Esophagus squamous epithelium (tissue), 5 donors: ENCODE measurements around the gene NEU4. TPM values are rescaled to one million over a fixed set of nuclear protein-coding genes. Genes with fewer than 3 reads are reported as not detected.

Source experiments
- DNase-seq: peaks from one replicate; lab custom pipeline; 2025; lab: John Stamatoyannopoulos, UW
- H3K27ac ChIP-seq, 4 donors: fragments of 200-600 bp; sonication (generic); one replicate each; pipeline ENCODE4 v1.5.1; 2016 to 2019; ENCODE audit warnings: mild to moderate bottlenecking in 1 of 4
- H3K27me3 ChIP-seq, 4 donors: fragments of 200-600 bp; sonication (generic); 1 replicate in 3 of 4; 2 replicates in 1 of 4; pipeline versions ENCODE4 v1.5.1 to v1.6.0; 2017 to 2021; ENCODE audit warnings: antibody characterized with exemption in 1 of 4
- H3K36me3 ChIP-seq, 3 donors: fragments of 200-600 bp; sonication (generic); one replicate each; pipeline ENCODE4 v1.5.1; 2016 to 2019
- H3K4me1 ChIP-seq, 3 donors: fragments of 200-600 bp; sonication (generic); one replicate each; pipeline ENCODE4 v1.5.1; 2017 to 2019
- H3K4me3 ChIP-seq, 4 donors: fragments of 200-600 bp; sonication (generic); 1 replicate in 3 of 4; 2 replicates in 1 of 4; pipeline ENCODE4 v1.5.1; 2016 to 2019; ENCODE audit warnings: mild to moderate bottlenecking in 2 of 4, moderate library complexity in 1 of 4
- H3K9me3 ChIP-seq, 3 donors: fragments of 200-600 bp; sonication (generic); one replicate each; pipeline ENCODE4 v1.5.1; 2016 to 2019
- CTCF ChIP-seq, 6 experiments: fragments of 450-650 bp in 4 of 6; fragments of 200-600 bp in 2 of 6; sonication (generic) in 2 of 6; IDR thresholded peaks; one replicate each; pipeline ENCODE4 v1.5.1; 2016 to 2019; ENCODE audit warnings: antibody characterized with exemption in 6 of 6, mild to moderate bottlenecking in 4 of 6, moderate library complexity in 4 of 6
- POLR2A ChIP-seq, 4 donors: fragments of 450-650 bp; IDR thresholded peaks; one replicate each; pipeline ENCODE4 v1.6.1; 2017; ENCODE audit warnings: antibody characterized with exemption in 4 of 4, mild to moderate bottlenecking in 4 of 4, moderate library complexity in 3 of 4
- WGBS, 2 donors: methylation state at CpG; one replicate each; pipeline ENCODE4 v1.1.5; 2018; 5-methylcytosine and 5-hydroxymethylcytosine counted together
- intact Hi-C: fragments of 100-400 bp; cut with DNase I; formaldehyde crosslinking; loops from one replicate; pipeline ENCODE4 v1.15.0; 2022
- total RNA-seq, 4 donors: library from RNA; depleted of rRNA; stranded (reverse); fragments of >200 nt; gene quantifications; one replicate each; pipeline ENCODE4 v1.1.0, GENCODE V29; 2016
- donor health status: DM: yes; HTN: yes; CAD: no.

Gene NEU4
- total RNA-seq, 4 donors from 2014 or later, result not detected

DNA sequence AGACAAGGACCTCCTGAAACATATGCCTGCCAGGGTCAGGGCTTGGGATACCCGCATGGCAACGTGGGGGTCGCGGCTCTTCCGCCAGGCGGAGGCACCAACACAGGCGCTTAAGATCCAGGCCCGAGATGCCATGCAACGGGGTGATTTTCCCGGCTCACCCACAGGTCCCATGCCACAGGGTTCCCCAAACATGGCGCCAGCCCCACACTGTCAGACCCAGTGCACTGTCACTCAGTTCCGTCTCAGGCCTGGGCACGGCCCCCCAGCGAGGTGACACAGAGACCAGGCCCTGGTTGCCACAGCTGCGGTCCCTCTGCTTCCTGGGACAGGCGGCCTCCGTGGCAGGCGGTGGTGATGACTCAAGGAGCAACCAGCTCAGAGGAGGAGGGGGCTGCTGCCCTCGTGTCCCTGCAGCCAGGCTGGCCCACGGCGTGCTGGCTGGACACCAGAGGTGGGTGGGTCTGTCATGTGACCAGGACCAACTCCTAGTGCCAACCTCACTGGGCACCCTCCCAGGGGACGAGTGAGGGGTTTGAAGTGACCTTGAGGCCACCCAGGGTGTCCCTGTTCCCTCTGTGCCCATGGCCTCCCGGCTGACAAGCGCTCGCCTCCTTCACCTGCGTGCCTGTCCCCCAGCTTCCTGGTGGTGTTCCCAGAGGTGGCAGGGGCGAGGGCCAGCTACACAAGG is 44.8 kb downstream of the NEU4 start:
- H3K27ac ChIP-seq, result no peak overlapping the region
- intact Hi-C loops, result no loop called here
- TF ChIP-seq POLR2A (IDR thresholded peaks at IDR 0.05) (no peak), CTCF (IDR thresholded peaks at IDR 0.05) (no peak)

GRCh38 chr2:241854342-241855244 is 45.6 kb downstream of the NEU4 start:
- Histone ChIP-seq H3K36me3 (no peaks in the 10 kb centered on the region), H3K27me3 (peaks cover 0 to 14% (median 0%) of the 10 kb centered on the region in 4 donors), H3K27ac (no peak overlapping the region), H3K9me3 (no peaks in the 10 kb centered on the region), H3K4me3 (no peak overlapping the region), H3K4me1 (peaks cover 11 to 18% (median 15%) of the 10 kb centered on the region in 3 donors)
- intact Hi-C loops, result no loop called here
- 38 to 80% methylated on average over 1 to 6 of the region's 21 CpGs for WGBS, 2 donors
- TF ChIP-seq POLR2A (IDR thresholded peaks at IDR 0.05) (no peak), CTCF (IDR thresholded peaks at IDR 0.05) (no peak)
- DNase-seq, result no peak

More for the DNA sequence above, 44.8 kb downstream of the NEU4 start:
- no peaks in the 10 kb centered on the region for H3K36me3 ChIP-seq
- whole genome bisulfite sequencing, 2 donors, result 83 to 92% methylated on average over 11 to 12 of the region's 27 CpGs
- no peak for DNase-seq
- peaks cover 4 to 10% (median 7%) of the 10 kb centered on the region in 3 donors for H3K4me1 ChIP-seq
- no peaks in the 10 kb centered on the region for H3K9me3 ChIP-seq
- peaks cover 0 to 6% (median 0%) of the 10 kb centered on the region in 4 donors for H3K27me3 ChIP-seq
- H3K4me3 ChIP-seq, result no peak overlapping the region

DNA sequence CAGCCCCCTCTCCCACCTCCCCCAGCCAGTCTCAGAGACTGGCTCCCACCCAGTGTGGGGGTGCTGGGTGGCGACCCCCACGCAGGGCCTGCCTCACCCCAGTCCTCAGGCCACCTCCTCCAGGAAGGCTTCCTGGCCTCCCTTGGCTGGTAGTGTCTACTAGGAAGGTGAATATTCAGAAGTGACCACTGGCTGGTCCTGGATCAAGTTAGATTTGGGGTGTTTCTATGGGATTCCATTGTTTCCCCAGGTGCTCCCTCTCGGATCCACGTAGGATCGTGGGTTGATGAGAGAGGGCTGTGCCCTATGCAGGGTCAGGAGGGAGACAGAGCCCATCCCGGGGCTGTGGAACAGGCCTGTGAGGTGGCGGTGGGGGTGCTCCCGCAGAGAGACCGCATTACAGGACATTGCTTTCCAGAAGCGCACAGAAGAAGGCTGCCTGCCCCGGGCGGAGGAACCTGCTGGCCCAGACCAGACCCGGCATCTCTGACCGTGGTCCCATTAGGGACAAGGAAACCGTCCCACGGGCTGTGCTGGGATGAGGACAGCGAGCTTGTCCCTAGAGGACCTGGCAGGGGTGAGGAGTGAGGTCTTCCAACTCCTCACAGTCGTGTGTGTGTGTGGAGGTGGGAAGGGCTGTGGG is 46.4 kb downstream of the NEU4 start:
- H3K36me3 ChIP-seq, result no peaks in the 10 kb centered on the region
- peaks cover 11 to 26% (median 22%) of the 10 kb centered on the region in 3 donors for H3K4me1 ChIP-seq
- H3K9me3 ChIP-seq, result no peaks in the 10 kb centered on the region
- H3K27ac ChIP-seq, result no peak overlapping the region
- H3K27me3 ChIP-seq, result peaks cover 0 to 22% (median 0%) of the 10 kb centered on the region in 4 donors
- intact Hi-C loops, result no loop called here
- WGBS, 2 donors, result 76 to 78% methylated on average over 6 to 11 of the region's 18 CpGs
- no peak for DNase-seq
- H3K4me3 ChIP-seq, result no peak overlapping the region
- TF ChIP-seq CTCF (IDR thresholded peaks at IDR 0.05) (no peak), POLR2A (IDR thresholded peaks at IDR 0.05) (no peak)

- 73 to 74% methylated on average over 7 to 17 of the region's 20 CpGs for WGBS, 2 donors
- Histone ChIP-seq H3K9me3 (no peaks in the 10 kb centered on the region), H3K4me1 (peaks cover 11 to 31% (median 27%) of the 10 kb centered on the region in 3 donors), H3K4me3 (no peak overlapping the region), H3K36me3 (no peaks in the 10 kb centered on the region), H3K27me3 (peaks cover 0 to 28% (median 0%) of the 10 kb centered on the region in 4 donors), H3K27ac (no peak overlapping the region)
- intact Hi-C loops, result no loop called here
- no peak for TF ChIP-seq POLR2A (IDR thresholded peaks at IDR 0.05)
- DNase-seq, result no peak
These were observed 47.0 kb downstream of the NEU4 start for GRCh38 chr2:241855888-241856422.

DNA sequence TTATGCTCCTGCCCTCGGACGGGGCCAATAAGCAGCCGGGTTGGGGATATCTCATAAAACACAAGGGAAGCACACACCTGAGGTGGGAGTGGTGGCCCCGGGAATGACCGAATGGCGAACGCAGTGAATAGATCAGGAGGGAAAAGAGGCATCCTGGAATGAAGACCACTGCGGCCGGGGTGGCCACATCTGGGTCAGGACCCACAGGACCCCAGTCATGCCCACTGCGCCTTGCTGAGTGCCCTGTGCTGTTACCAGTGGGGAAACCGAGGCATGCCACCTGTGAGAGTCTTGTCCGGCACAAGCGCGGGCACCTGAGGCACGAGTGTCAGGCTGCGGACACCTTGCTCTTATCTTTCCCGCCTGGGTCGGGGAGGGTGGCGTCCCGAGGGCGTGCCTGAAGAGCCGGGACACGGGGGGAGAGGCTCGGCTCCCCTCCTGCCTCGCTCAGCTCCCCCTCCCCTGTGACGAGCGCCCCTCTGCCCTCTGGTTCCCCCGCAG is 48.1 kb downstream of the NEU4 start:
- no peak for TF ChIP-seq CTCF (IDR thresholded peaks at IDR 0.05)
- TF ChIP-seq POLR2A (IDR thresholded peaks at IDR 0.05), result no peak
- no peak for DNase-seq
- 88 to 91% methylated on average over 13 to 23 of the region's 28 CpGs for WGBS, 2 donors

More for the DNA sequence above, 48.1 kb downstream of the NEU4 start:
- peaks cover 0 to 34% (median 0%) of the 10 kb centered on the region in 4 donors for H3K27me3 ChIP-seq
- H3K4me1 ChIP-seq, result peaks cover 11 to 31% (median 27%) of the 10 kb centered on the region in 3 donors
- H3K36me3 ChIP-seq, result no peaks in the 10 kb centered on the region
- H3K9me3 ChIP-seq, result no peaks in the 10 kb centered on the region
- H3K4me3 ChIP-seq, result peak overlapping the region in 2 of 4 donors; percentile 38 to 52
- intact Hi-C loops, result no loop called here
- H3K27ac ChIP-seq, result no peak overlapping the region
